BJ (cell line): ENCODE results near the gene TSEN2. TPM values are rescaled to one million over a fixed set of nuclear protein-coding genes. Genes with fewer than 3 reads are reported as not detected.

Experiments
- CTCF ChIA-PET: fragments of 350-600 bp; formaldehyde crosslinking; extraction: SDS; loops from one replicate; lab custom pipeline; 2021; ENCODE audit warnings: antibody characterized with exemption, inconsistent platforms; lab: Yijun Ruan, JAX
- POLR2A ChIA-PET: fragments of 300-600 bp; sonication (Branson Sonifier 250); formaldehyde crosslinking; extraction: SDS; loops from one replicate; lab custom pipeline; 2021; ENCODE audit warnings: antibody characterized with exemption; lab: Charles Lee
- DNase-seq: peaks from one replicate; pipeline ENCODE4 v3.0.0-alpha.2; 2011; ENCODE audit warnings: low read depth
- H3K27me3 ChIP-seq: 2 replicates; pipeline ENCODE4 v1.6.0; 2011; ENCODE audit warnings: low read length; ENCODE audit not compliant: control insufficient read depth, insufficient read depth
- H3K36me3 ChIP-seq: 2 replicates; pipeline ENCODE4 v1.5.1; 2011; ENCODE audit warnings: low read length; ENCODE audit not compliant: control insufficient read depth, insufficient read depth
- H3K4me3 ChIP-seq: 2 replicates; pipeline ENCODE4 v1.5.1; 2011; ENCODE audit warnings: low read depth, mild to moderate bottlenecking, control low read depth, low read length
- CTCF ChIP-seq: IDR thresholded peaks from 2 replicates; pipeline ENCODE4 v1.5.1; 2011; ENCODE audit warnings: low read depth, mild to moderate bottlenecking, control low read depth, inconsistent platforms, low read length, moderate library complexity; ENCODE audit not compliant: insufficient read depth
- polyA plus RNA-seq: library from polyadenylated mRNA; depleted of rRNA; stranded (reverse); fragments of >200 nt; gene quantifications from 2 replicates; pipeline ENCODE4 v1.2.3, GENCODE V29; 2011

Gene TSEN2
- polyA plus RNA-seq, 1 experiment = 8.0 TPM

GRCh38 chr3:12501360-12502020, 17.2 kb downstream of the TSEN2 start:
- DNase-seq = peak; percentile 17
- POLR2A ChIA-PET = no interaction called here
- TF ChIP-seq CTCF = no peak
- H3K27me3 ChIP-seq = no peaks in the 10 kb centered on the region
- CTCF ChIA-PET = no interaction called here
- no peak overlapping the region for H3K4me3 ChIP-seq
- H3K36me3 ChIP-seq = peaks cover 5% of the 10 kb centered on the region

GRCh38 chr3:12503126-12503957, 19.1 kb downstream of the TSEN2 start:
- H3K36me3 ChIP-seq = peaks cover 5% of the 10 kb centered on the region
- TF ChIP-seq CTCF = no peak
- no peak for DNase-seq
- ChIA-PET POLR2A (no interaction called here), CTCF (interaction anchor here (1.2 kb wide), 1 partner anchor 35 kb away, joined by 3 read pairs; no protein-coding TSS in a partner anchor)
- no peaks in the 10 kb centered on the region for H3K27me3 ChIP-seq
- no peak overlapping the region for H3K4me3 ChIP-seq

- H3K27me3 ChIP-seq = no peaks in the 10 kb centered on the region
- DNase-seq = no peak
- CTCF ChIA-PET = no interaction called here
- H3K4me3 ChIP-seq = no peak overlapping the region
- H3K36me3 ChIP-seq = peaks cover 5% of the 10 kb centered on the region
- no peak for TF ChIP-seq CTCF
- POLR2A ChIA-PET = no interaction called here
Observed at GRCh38 chr3:12506201-12506709, 22.0 kb downstream of the TSEN2 start.

GRCh38 chr3:12507591-12508281, 23.5 kb downstream of the TSEN2 start:
- TF ChIP-seq CTCF = no peak
- ChIA-PET POLR2A (interaction anchor here (0.5 to 1.2 kb wide), 2 partner anchors 15 to 34 kb away, joined by 3 read pairs; no protein-coding TSS in a partner anchor), CTCF (interaction anchor here (1.6 to 1.9 kb wide), 4 partner anchors 13 to 29 kb away, joined by 3 to 7 read pairs (median 4); no protein-coding TSS in a partner anchor)
- Histone ChIP-seq H3K27me3 (no peaks in the 10 kb centered on the region), H3K36me3 (peaks cover 5% of the 10 kb centered on the region), H3K4me3 (peak overlapping the region; percentile 9; the same call in 1 of the 2 replicates)
- no peak for DNase-seq
